Measurements from ENCODE around the gene STX10.
A peak's percentile ranks its signal among the peaks of the same experiment; 100 is the strongest.

The STX10 gene

GRCh38 chr19:13164343-13165161 is 14.4 kb upstream of the STX10 start:
- DNase-seq, result peak; percentile 99

DNA sequence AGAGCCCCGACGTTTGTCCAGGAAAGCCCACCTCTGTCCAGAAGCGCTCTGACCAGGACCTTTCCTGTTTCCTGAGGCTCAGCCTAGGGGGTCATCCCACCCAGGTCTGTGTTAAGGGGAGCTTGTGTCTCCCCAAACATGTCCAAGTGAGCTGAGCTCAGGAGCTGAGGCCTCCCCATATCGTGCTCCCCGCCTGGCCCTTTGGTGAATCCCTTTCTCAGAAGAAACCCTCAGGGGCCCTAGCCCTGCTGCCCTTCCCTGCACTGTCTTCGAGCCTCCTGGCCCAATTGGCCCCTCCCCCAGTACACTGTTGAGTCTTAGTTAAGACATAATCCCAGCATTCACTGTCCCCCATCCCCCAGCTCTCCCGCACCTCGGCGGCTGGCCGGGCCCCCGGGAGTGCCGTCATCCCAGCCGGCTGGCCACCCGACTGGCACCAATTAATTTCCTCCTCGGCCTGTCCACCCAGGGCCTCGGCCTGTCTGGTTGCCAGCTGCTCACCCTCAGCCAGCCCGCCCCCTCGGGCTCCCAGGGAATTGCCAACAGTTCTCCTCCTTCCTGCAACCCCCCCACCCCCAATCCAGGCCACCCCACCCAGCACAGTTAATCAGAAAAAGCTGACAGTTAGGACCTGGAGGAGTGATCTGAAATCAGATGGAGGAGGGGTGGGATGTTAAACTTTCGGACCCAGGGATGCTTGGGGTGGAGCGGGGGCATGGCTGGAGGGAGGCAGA is 13.6 kb upstream of the STX10 start:
- peak; percentile 96 for DNase-seq

DNA sequence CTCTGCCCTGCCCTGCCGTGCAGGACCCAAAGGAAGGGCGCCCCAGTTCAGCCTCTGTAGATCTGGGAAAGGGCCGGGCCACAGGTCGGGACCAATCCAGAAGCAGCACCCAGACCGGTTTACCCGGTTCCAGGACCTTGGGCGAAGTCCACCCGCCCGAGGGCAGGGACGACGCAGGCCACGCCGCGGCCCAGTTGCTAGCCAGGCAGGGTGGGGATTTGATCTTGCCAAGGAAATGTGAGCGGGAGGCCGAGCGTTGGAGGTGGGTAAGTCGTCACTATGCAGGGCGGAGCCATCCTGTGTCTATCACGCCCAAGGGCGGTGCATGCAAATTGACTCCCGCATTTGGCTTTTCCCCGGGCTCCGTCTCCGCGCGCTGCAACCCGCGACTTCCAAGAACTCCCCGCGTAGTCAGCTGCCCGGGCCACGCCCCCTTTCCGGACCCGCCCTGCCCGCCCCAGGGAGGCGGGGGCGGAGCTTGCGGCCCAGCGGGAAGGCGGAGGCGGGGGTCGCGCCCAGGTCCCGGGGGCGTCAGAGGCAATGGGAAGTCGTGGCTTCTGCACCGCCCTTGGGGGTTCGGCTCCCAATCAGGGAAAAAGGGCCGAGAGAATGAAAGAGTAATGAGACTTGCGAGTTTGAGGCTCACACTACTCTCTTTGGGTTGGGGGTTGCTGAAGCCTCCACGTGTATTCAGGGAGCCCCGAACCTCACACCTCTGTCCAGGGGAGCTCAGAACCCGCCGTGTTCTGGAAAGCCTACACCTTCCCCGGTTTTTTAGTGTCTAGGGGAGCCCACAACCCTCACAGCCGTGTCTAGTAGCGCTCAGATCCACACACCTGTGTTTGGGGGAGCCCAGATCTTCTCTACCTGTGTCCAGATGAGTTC is 12.8 kb upstream of the STX10 start:
- DNase-seq, result peak; percentile 99

GRCh38 chr19:13160557-13160956 is 10.4 kb upstream of the STX10 start:
- no peak for DNase-seq

GRCh38 chr19:13159713-13160112 is 9.5 kb upstream of the STX10 start:
- DNase-seq, result no peak

DNA sequence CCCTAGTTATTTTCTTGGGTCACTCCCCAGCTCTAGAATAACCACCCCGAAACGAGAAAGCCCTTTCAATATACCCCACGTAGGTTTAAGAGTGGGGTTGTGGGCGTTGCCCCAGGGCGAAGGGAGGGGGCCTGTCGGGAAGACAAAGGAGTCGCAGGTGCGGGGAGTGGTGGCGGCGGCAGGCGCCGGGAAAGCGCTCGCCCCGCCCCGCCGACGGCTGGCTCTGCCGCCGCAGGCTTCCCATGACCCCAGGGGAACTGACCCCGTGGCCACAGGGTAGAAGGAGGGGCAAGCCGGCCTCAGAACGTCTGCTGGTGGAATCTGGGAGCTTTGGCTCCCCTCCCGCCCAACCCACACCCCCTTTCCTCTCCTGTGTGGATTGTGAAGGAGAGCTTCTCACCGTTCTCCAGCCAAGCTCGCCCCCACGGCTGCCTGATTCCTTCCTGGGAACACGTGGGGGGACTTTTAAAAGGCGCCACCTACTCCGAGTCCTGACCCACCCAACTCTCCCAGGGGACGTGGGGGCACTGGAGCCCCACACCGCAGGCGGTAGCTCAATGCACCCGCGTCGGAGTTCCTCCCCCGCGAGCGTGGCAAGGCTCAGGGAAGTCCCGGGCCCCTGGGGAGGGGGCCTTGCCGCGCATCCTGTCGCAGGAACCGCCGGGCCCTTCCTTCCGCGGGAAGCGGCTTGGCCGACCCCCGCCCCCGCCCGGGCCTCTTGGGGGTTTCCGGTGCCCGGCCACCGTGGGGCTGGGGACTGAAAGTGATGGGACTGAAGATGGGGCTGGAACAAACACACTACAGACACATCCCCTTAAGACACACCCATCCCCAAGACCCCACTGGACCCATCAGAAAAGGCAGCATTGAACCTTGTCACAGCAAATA is 5.5 kb upstream of the STX10 start:
- DNase-seq, result peak; percentile 96

GRCh38 chr19:13154911-13155471 is 4.8 kb upstream of the STX10 start:
- peak; percentile 87 for DNase-seq

DNA sequence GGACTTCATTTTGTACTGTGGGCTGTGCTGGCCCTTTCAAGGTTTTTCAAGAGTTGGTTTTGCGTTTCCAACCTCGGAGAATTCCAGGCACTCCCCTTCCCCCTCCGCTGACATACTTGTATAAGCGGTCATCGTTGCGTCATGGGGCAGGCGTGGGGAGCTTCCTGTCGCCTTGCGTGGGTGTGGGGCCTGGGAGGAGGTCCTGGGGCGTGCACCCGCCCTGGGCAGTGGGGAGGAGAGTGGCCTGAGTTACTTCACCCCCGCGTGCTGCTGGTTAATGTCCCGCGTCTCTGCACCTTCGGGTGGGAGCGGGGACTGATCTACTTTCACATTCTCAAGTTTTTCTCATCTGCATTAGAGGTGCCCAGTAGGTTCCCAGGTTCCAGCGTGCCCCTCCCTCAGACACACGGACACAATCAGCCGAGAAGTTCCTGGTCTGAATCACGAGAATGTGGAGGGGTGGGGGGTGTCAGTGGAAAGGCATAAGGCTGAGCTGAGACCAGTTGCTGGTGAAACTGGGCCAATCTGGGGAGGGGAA is 4.1 kb upstream of the STX10 start:
- peak; percentile 83 for DNase-seq

GRCh38 chr19:13153569-13154240 is 3.5 kb upstream of the STX10 start:
- DNase-seq, result peak; percentile 77

DNA sequence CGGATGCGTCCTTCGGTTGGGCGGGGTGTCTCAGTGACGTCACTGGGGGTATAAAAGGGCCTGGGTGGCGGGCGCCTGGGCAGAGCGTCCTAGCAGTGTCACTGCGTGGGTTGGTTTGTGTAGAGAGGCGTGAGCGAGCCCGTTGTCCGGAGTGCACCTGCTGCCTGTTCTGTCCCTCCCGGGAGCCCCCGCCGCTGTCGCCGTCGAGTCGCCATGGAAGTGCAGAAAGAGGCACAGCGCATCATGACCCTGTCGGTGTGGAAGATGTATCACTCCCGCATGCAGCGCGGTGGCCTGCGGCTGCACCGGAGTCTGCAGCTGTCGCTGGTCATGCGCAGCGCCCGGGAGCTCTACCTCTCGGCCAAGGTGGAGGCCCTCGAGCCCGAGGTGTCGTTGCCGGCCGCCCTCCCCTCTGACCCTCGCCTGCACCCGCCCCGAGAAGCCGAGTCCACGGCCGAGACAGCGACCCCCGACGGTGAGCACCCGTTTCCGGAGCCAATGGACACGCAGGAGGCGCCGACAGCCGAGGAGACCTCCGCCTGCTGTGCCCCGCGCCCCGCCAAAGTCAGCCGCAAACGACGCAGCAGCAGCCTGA is 2.9 kb upstream of the STX10 start:
- DNase-seq, result peak; percentile 98

DNA sequence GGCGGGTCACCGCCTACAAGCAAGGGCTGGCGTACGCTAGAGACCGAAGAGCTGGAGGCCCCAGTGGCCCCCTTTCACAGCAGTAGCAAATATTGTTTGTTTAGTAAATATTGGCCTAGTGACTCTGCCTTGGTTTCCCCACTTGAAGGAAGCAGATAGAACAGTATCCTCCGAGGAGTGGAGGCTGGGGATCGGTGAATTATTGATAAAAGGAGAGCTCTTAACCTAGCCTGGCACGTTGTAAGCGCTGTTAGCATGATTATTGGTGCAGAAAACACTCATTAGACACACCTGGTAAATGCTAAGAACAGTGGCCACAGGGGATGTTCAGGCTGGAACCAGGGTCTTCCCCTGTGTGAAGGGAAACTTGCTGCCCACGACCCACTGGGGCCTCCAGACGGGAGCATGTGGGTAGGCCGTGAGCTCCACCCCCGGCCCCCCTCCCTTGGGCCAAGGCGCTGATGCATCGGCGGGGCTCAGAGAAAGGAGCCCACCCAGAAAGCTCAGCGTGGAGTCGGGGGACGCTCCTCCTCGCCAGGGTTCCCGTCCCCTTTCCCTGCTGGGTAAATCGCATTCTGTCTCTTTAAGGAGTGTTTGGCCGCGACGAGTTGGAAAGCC is 2.3 kb upstream of the STX10 start:
- DNase-seq, result no peak

DNA sequence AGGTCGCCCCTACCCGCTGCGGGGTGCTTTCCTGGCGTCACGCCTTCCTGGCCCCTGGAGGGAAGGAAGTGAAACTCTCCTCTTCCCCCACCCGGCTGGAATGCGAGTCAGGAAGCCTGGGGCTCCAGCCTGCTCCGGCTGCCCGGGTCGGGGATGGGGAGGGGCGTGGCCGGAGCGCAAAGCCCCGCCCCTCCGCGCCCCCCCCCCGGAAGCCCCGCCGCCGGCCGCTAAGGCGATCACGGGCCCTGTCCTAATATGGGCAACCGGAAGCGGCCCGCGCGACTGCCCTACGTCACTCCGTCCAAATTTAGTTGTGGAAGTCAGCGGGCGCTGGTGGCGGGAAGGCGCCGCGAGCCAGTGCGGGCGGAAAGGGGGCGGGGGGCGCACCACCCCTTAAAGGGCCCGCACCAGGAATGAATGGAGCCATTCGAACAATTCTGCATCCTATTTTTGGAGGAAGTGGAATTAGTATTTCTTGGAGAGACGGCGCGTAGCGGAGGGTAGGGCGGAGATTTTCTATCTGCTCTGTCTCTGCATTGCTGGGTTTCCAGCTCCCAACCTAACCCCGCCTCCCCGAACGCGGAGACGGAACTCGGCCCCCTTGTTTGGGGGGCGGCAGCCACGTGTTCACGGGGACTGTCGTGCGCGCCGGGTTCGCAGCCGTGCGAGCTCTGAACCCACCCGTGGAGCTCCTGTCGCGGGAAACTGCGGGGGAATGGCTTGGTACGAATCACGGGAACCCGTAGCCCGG is 1.6 kb upstream of the STX10 start:
- peak; percentile 99 for DNase-seq

GRCh38 chr19:13150931-13151604 is 893 bp upstream of the STX10 start:
- peak; percentile 63 for DNase-seq

DNA sequence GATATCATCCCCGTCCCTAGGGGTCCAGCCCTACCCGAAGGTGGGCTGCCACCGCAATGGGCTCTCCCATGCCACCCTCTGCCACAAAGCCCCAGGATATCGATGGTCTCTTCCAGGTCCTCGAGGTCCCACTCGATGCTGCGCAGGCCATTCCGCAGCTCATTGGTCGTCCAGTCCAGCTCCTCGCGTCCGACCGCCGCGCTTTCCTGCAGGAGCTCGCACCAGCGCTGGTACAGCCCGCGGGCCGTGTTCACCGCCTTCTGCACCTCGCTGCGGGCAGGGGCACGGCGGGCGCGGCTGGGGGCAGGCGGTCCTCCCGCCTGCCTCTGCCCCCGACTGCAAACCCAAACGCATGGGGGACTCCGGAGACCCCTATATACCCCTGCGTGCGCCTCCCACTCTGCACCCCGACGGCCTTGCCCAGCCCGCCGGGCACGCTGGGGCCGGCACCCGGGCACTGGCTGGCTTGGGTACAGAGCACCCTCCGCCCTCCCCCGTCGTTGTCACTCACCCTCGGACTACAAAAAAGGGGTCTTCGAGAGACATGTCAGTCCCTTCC is 468 bp downstream of the STX10 start:
- peak; percentile 81 for DNase-seq

- DNase-seq, result peak; percentile 78
These were observed 975 bp downstream of the STX10 start for GRCh38 chr19:13149173-13149627.

DNA sequence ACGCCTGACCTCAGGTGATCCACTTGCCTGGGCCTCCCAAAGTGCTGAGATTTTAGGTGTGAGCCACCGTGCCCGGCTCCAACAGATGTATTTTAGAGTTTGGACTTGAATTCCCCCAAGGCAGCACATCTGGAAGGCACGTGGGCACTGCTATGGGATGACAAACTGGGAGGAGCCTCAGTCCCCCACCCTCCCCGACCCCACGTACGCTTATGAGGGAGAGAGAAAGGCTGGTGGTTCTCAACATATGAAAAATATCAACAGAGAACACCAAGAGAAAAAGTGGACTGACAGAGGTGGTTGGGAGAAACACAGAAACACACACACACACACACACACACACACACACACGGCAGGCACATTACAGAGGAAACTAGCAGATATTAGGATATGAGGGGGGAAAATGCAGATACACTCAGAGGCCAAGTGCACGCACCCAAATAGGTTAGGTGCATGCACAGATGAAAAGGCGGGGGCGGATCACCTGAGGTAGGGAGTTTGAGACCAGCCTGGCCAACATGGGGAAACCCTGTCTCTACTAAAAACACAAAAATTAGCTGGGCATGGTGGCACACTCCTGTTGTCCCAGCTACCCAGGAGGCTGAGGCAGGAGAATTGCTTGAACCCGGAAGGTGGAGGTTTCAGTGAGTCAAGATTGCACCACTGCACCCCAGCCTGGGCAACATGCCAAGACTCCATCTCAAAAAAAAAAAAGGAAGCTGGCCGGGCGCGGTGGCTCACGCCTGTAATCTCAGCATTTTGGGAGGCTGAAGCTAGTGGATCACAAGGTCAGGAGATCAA is 3.2 kb downstream of the STX10 start:
- DNase-seq, result peak; percentile 18

DNA sequence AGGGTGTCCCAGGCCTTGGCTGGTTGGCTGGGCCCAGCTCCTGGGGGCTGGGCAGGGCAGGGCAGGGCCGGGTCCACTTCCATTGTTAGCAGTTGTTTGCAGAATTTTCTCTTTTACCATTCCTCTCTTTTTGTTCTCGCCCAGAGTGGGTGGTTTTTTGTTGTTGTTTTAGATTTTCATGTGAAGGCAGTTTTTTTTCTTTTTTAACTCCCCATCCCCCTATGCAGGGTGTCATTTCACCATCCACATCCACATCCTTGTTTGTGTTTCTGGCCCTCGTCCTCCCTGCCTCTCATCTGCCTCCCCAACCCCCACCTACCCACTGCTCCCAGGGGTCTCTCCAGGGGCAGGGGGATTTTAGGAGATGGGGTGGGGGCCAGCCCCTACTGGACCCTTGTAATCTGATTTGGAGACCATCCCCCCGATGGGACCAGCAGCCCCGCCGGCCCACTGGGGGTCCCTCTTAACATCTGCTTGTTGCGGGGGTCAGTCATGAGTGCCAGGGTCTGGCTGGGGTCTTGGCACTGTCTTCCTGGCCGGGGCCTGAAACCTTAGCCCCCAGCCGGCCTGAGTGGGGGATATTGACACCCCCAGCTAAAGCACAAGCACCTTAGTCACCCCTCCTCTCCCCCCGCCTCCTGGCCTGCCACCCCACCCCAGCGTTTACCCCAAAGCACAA is 10.4 kb downstream of the STX10 start:
- DNase-seq, result no peak
